ENCODE data around the gene NYNRIN.

DNA sequence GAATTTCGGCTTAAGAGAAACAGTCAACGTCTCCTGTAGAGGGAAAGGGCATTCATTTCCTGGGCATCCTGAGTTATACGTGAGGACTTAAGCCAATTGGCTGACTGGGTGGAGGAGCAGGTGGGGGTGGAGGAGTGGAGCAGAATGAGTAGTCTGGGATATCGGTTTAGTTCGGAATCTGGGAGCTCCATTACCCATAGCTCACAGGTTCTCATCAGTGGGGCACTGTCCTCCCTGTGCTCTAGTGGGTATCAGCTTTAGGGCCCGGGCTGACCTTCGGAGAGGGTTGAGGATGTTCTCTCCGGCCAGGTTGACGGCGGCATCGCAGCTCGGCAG lies 43.1 kb downstream of the NYNRIN start:
- no peak for TF ChIP-seq POLR2A (IDR thresholded peaks at IDR 0.05; ENCODE audit: low read length)
- no peak for TF ChIP-seq GATA1 (IDR thresholded peaks at IDR 0.05; ENCODE audit: low read depth, low read length)
